ENCODE data around the gene SPATA17.

SPATA17 gene

DNA sequence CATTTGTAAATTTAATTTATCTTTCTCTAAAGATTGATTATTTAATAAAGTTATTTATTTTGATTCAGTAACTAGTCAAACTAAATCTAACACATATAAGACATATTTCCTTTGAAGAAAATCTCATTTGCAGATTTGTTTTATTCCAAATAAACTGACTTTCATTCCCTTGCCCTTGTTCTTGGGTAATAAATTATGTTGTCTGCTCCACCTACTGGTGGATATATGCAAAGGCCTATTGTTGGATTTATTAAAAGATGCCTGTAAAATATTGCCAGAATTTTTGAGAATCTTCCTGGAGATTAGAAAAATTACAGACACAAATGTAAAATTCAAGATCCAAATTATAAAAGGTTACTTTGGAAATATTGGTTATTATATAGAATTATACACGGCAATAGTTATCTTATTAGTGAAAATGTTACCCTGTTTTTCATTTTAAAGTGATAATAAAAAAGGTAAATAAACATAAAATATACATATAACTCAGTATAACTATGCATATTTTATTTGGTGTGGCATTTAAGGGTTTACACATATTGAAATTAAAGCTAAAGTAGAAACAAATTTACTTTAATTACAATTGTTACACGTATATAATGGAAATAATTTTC, 116.1 kb downstream of the SPATA17 start:
- Mint-ChIP-seq H3K27me3 (no peaks in the 10 kb centered on the region), H3K4me3 (no peak overlapping the region), H3K4me1 (no peaks in the 10 kb centered on the region), H3K36me3 (no peaks in the 10 kb centered on the region), H3K9me3 (no peaks in the 10 kb centered on the region), H3K27ac (no peak overlapping the region)

DNA sequence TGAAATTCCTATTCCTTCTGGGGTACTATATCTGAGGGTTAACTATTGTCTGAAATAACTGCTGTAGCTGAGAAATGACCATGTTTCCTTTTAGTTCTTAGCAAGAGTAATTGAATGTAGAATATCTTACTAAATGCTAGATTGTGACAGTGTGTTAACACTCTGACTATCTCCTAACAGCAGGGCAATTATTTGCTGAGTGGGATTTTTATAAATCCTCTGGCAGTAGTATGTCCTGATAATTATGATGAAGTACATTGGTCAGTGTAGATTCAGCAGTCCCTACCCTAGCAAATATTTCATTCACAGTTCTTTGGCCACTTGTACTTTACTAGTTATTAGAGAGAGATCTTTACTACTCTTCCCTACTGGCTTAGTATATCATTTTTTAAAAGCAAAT, 138.6 kb downstream of the SPATA17 start:
- no peaks in the 10 kb centered on the region for H3K9me3 Mint-ChIP-seq
- no peak overlapping the region for H3K27ac Mint-ChIP-seq
- no peaks in the 10 kb centered on the region for H3K27me3 Mint-ChIP-seq
- no peaks in the 10 kb centered on the region for H3K4me1 Mint-ChIP-seq
- H3K4me3 Mint-ChIP-seq, result no peak overlapping the region
- H3K36me3 Mint-ChIP-seq, result no peaks in the 10 kb centered on the region

DNA sequence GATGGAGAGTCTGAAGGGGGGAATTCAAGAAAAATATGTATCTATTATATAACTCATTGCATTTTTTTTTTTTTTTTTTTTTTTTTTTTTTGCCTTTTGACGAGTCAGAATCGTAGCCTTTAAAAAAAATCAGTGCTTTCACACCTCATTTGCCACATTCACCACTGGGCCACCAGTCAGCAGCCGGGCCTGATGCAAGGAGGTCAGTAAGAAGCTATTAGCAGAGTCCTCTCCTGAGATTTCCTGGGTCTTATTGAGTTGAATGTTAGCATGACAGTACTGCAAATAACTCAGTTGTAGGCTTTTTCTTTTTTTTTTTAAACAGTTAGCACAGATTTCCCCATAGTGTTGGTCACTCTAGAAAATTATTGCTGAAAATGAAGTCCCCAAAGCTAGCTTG, 139.8 kb downstream of the SPATA17 start:
- Mint-ChIP-seq H3K4me3 (no peak overlapping the region), H3K4me1 (no peaks in the 10 kb centered on the region), H3K27me3 (no peaks in the 10 kb centered on the region), H3K36me3 (no peaks in the 10 kb centered on the region), H3K9me3 (no peaks in the 10 kb centered on the region), H3K27ac (no peak overlapping the region)

DNA sequence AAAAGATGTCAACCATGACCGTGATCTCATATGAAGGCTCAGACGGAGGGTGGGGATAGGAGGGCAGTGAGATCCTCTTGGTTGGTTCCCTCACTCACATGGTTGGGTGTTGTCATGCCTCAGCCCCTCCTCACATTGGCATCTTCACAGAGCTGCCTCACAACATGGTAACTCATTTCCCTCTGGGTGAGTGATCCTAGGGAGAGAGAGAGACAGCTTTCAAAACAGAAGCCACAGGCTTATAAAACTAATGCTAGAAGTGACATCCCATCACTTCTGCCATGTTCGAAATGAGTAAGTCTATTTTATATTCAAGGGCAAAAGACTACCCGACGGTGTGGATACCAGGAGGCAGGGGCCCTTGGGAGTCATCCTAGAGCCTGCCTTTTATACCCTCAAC, 145.5 kb downstream of the SPATA17 start:
- Mint-ChIP-seq H3K36me3 (no peaks in the 10 kb centered on the region), H3K4me1 (no peaks in the 10 kb centered on the region), H3K27ac (no peak overlapping the region), H3K4me3 (no peak overlapping the region), H3K9me3 (no peaks in the 10 kb centered on the region), H3K27me3 (no peaks in the 10 kb centered on the region)

DNA sequence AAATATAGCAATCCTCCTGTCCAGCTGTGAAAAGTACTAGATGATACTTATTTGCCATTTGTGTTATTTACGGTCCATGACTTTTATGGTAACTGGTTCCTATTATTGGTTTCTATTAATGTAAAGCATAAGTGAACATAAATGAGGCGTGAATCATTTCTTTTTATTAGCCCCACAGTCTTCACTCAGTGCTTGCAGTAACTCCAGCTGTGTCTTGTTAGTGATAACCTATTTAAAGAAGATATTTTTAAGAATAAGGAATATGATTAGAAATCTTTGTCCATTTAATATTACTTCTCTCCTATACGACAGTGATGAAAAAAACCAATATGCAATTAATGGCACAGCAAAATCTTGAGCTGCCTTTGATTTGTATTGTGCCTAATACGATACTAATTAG, 149.9 kb downstream of the SPATA17 start:
- Mint-ChIP-seq H3K27me3 (no peaks in the 10 kb centered on the region), H3K9me3 (no peaks in the 10 kb centered on the region), H3K36me3 (no peaks in the 10 kb centered on the region), H3K4me3 (no peak overlapping the region), H3K27ac (no peak overlapping the region), H3K4me1 (no peaks in the 10 kb centered on the region)

DNA sequence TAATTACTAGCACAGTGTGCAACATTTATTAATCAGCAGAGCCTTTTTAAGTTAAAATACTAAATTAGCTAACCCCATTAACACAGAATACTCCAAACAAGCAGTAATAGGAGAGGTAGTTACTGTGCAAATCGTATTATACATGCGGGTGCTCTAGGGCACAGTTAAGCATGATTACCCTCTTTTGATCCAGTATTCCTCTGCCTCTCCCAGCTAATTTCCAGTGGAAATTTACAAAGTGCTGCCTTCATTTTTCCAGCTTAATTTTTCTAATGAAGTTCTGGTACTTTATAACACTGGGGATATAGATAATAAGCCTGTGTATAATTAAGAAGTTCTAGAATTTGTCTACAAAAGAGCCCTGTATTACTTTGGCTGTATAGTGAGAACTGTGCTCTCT, 159.9 kb downstream of the SPATA17 start:
- H3K4me1 Mint-ChIP-seq, result no peaks in the 10 kb centered on the region
- H3K36me3 Mint-ChIP-seq, result no peaks in the 10 kb centered on the region
- H3K9me3 Mint-ChIP-seq, result no peaks in the 10 kb centered on the region
- H3K27me3 Mint-ChIP-seq, result no peaks in the 10 kb centered on the region
- no peak overlapping the region for H3K27ac Mint-ChIP-seq
- no peak overlapping the region for H3K4me3 Mint-ChIP-seq

DNA sequence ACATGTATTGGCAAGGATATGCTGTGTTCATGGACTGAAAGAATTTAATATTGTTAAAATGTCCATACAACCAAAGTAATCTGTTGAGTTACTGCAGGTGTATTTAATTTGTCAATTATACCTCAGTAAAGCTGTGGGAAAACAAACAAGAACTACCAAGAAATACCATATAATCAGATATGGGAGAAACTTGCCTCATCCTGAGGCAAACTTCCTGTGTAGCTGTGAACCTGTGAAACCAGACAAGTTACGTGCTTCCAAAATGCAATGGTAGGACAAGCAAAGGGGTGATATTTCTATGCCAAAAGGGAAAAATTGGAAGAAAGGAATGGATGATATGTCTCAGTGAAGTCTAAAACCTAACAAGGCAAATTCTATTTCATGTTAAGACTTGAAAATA, 174.6 kb downstream of the SPATA17 start:
- Mint-ChIP-seq H3K36me3 (no peaks in the 10 kb centered on the region), H3K27ac (no peak overlapping the region), H3K27me3 (peaks cover 1% of the 10 kb centered on the region), H3K4me1 (no peaks in the 10 kb centered on the region), H3K9me3 (no peaks in the 10 kb centered on the region), H3K4me3 (no peak overlapping the region)

DNA sequence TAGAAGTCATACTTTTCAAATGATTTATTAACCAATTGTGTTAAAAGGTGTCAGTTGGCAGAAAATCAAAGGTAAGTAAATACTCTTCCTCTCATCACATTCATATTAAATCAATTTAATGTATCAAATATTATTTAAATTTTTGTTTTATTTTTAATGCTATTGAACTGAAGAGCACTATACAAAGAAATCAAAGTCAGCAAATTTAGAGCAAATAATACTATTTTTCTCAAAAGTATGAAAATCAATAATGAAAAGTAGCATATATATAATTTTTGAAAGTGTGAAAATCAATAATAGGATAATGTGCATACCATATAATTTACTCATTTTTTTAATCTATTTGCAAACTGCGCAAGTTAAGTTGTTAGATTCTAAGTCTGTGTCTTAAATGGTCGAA, 181.0 kb downstream of the SPATA17 start:
- Mint-ChIP-seq H3K9me3 (peaks cover 5% of the 10 kb centered on the region), H3K27me3 (no peaks in the 10 kb centered on the region), H3K4me3 (no peak overlapping the region), H3K4me1 (no peaks in the 10 kb centered on the region), H3K27ac (no peak overlapping the region), H3K36me3 (no peaks in the 10 kb centered on the region)

DNA sequence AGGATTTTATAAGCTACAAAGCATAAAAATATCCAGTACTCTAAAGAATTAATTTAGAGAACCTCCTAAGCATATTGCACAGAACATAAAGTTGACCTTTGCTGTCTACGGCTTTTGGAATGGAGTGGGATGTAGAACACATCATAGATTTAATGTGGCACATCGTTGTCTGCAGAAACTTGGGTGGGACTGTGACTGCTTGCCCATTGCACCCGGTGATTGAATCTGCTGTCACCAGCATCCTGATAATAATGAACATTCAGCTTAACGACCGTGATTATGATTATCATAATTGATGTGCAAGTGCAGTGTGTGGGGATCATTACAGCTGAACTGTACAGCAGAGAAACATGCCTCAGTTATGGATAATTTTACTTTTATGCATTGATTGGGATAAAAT, 181.9 kb downstream of the SPATA17 start:
- no peak overlapping the region for H3K4me3 Mint-ChIP-seq
- no peak overlapping the region for H3K27ac Mint-ChIP-seq
- no peaks in the 10 kb centered on the region for H3K4me1 Mint-ChIP-seq
- no peaks in the 10 kb centered on the region for H3K36me3 Mint-ChIP-seq
- H3K27me3 Mint-ChIP-seq, result no peaks in the 10 kb centered on the region
- peaks cover 9% of the 10 kb centered on the region for H3K9me3 Mint-ChIP-seq

DNA sequence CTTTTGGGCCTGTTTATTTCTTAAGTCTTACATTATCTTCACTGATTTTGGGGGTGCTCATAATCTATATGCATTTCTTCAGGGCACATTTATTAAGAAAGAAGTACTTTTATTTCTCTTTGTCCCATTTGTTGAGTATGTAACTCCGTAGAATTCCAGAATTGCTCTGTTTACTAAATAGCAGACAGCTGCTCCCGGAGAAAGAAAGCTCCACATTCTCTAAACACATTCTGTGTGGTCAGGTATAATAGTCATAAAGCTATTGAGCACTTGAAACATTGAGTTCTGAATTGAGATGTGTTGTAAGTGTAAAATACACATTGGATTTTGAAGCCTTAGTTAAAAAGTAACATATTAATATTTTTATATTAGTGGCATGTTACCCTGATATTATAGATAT, 206.5 kb downstream of the SPATA17 start:
- no peak overlapping the region for H3K27ac Mint-ChIP-seq
- no peaks in the 10 kb centered on the region for H3K9me3 Mint-ChIP-seq
- H3K4me3 Mint-ChIP-seq, result no peak overlapping the region
- no peaks in the 10 kb centered on the region for H3K36me3 Mint-ChIP-seq
- no peaks in the 10 kb centered on the region for H3K27me3 Mint-ChIP-seq
- H3K4me1 Mint-ChIP-seq, result no peaks in the 10 kb centered on the region

DNA sequence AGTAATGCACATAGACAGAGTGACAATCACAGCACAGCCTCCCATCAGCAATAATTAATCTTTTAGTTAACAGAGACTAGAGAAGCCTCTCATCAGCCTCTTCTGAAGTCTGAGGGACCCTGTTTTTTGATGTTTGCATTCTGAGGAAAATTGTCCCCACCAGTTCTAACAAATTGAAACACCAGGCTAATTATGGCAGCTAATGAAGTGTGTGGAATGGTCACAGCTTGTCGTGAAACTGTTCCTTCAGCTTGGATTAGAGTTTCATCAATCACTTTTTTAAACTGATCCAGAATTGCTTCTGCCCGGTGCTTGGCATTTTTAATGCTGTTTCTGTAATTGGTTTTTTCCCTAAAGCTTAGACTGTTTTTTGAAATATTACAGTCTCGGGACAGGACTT, 208.0 kb downstream of the SPATA17 start:
- Mint-ChIP-seq H3K27ac (no peak overlapping the region), H3K4me1 (no peaks in the 10 kb centered on the region), H3K4me3 (no peak overlapping the region), H3K9me3 (no peaks in the 10 kb centered on the region), H3K36me3 (no peaks in the 10 kb centered on the region), H3K27me3 (no peaks in the 10 kb centered on the region)

DNA sequence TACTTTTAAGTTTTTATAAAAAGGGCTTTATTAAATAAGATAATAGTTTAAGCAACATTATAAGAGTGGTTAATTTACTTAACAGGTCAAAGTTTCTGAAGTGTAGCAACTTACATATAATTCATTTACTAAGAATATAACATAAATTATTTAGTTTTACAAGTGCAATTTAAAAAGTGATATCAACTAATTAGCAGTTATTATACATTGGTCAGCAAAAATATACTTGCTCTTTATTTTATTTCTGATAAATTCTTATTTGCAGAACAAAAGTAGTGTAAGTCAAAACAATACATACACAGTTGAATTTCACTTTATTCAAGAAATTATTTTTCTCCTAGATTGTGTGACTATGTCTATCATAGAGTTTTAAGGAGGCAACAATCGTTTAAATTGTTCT, 215.6 kb downstream of the SPATA17 start:
- H3K9me3 Mint-ChIP-seq, result no peaks in the 10 kb centered on the region
- H3K36me3 Mint-ChIP-seq, result no peaks in the 10 kb centered on the region
- no peak overlapping the region for H3K27ac Mint-ChIP-seq
- no peaks in the 10 kb centered on the region for H3K4me1 Mint-ChIP-seq
- no peak overlapping the region for H3K4me3 Mint-ChIP-seq
- H3K27me3 Mint-ChIP-seq, result no peaks in the 10 kb centered on the region

DNA sequence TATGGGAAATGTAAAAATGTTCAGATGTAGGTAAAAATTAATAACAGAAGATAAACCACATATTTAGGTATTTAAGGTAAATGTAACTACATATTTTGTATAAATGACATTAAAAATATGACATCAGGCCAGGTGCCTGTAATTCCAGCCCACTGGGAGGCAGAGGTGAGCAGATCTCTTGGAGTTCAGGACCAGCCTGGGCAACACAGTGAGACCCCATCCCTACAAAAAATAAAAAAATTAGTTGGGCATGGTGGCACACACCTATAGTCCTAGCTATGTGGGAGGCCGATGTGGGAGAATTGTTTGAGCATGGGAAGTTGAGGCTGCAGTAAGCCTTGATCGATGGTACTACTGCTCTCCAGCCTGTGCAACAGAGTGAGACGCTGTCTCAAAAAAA, 216.5 kb downstream of the SPATA17 start:
- Mint-ChIP-seq H3K4me1 (no peaks in the 10 kb centered on the region), H3K27me3 (no peaks in the 10 kb centered on the region), H3K27ac (no peak overlapping the region), H3K36me3 (no peaks in the 10 kb centered on the region), H3K9me3 (no peaks in the 10 kb centered on the region), H3K4me3 (no peak overlapping the region)

DNA sequence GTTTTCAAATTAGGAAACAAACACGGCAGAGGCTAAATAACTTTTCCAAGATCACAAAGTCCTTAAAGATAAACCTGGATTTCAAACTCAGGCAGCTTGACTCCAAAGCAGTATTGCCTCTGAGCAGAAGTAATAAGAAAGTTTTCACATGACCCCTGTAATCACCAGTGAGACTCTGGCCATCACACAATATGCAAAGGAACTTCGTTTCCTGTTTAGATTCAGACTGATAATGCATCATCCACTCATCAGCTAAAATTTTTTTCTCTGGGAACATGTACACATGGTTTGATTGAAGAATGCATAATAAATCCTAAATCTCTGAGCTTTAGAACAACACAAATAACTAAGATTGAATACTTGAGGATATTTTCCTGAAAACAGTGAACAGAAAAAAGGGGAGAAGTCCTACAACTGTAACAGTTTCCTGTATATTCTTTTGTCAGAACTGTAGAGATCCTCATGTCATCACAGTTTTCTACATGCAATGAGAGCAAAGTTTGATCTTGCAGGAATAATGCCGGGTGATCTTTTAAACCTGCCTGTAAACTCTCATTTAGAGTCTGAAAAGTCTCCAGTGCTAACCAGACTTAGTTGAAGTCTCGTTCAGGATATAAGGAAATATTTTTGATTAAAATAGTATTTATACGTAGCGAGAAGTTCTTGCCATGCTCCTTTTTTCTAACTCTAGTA, 225.3 kb downstream of the SPATA17 start:
- Mint-ChIP-seq H3K27me3 (peaks cover 1% of the 10 kb centered on the region), H3K27ac (no peak overlapping the region), H3K4me1 (no peaks in the 10 kb centered on the region), H3K9me3 (peaks cover 12% of the 10 kb centered on the region), H3K36me3 (no peaks in the 10 kb centered on the region), H3K4me3 (no peak overlapping the region)

DNA sequence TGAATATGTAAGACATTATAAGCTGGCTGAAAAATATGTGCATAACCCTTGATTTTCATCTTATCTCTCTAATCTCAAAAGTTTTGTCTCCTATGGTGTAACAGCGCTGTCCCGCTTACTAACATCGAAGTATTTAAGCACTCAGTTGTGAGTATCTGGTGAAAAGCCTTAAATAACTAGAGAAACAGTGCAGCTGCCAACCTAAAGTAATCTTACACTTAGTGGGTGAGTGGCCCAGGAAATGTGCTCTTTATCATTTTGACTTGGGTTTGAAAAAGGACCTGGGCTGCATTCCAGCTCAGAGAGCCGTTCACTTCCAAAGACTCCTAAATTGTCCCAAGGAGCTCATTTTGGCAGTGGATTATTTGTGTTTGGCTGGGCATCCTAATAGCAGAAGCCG, 225.9 kb downstream of the SPATA17 start:
- H3K9me3 Mint-ChIP-seq, result peaks cover 13% of the 10 kb centered on the region
- no peak overlapping the region for H3K4me3 Mint-ChIP-seq
- no peaks in the 10 kb centered on the region for H3K36me3 Mint-ChIP-seq
- no peak overlapping the region for H3K27ac Mint-ChIP-seq
- H3K4me1 Mint-ChIP-seq, result no peaks in the 10 kb centered on the region
- H3K27me3 Mint-ChIP-seq, result peaks cover 1% of the 10 kb centered on the region

DNA sequence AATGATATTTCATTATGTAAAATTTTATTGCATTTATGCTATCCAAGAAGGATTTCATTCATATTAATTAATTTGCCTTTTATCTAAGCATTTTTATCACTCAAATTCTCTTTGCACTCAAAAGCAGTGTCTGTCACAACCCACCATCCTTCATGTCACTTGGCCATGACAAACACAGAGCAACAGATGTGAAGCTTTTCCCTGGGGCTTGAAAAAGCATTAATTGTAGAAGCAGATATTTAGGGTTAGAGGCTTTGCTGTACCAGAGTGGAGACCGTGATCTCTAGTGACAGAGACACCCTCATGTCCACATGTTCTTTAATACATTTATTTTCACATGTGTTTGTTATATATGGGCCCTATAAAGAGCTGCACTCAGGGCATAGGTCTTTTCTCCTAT, 230.5 kb downstream of the SPATA17 start:
- Mint-ChIP-seq H3K9me3 (peaks cover 16% of the 10 kb centered on the region), H3K27me3 (peaks cover 1% of the 10 kb centered on the region), H3K36me3 (no peaks in the 10 kb centered on the region), H3K4me3 (no peak overlapping the region), H3K27ac (no peak overlapping the region), H3K4me1 (no peaks in the 10 kb centered on the region)

DNA sequence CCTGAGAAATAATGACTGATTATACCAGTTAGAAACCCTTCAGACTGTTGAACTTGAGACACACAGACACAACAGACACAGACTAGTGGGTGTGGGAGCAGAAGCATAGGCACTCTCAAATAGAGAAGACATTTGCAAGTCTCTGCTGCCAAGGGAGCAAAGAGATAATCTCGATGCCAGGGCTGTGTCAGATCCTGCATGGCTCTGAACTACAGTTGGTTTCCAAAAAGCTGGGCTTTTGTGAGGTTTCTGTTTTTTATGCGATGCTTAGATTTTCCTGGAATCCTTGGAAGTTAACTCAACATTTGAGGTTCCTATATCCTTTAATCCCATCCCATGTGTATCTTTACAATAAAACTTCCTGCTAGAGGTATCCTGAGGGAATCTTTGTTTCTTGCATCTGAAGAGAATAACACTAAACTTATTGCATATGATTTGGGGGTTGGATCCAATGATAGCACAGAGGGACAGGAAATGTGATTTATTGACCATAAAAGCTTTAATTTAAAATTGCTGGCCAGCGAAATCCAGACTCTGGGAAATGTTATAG, 236.4 kb downstream of the SPATA17 start:
- no peak overlapping the region for H3K27ac Mint-ChIP-seq
- peaks cover 6% of the 10 kb centered on the region for H3K9me3 Mint-ChIP-seq
- no peaks in the 10 kb centered on the region for H3K4me1 Mint-ChIP-seq
- H3K4me3 Mint-ChIP-seq, result no peak overlapping the region
- no peaks in the 10 kb centered on the region for H3K36me3 Mint-ChIP-seq
- H3K27me3 Mint-ChIP-seq, result no peaks in the 10 kb centered on the region

Measured in activated naive CD4-positive, alpha-beta T cell treated with anti-CD3 and anti-CD28 coated beads, Interleukin-2, amount 50 U/mL, for 24 hours (primary cell).